Loucy (cell line): ENCODE results near the gene PPM1G.
"Not testable (repeated sequence)": the region's sequence is repeated elsewhere in the genome, so short reads cannot be mapped to it uniquely, and the experiment has no call there.

Experiments used
- EZH2phosphoT487 ChIP-seq: fragments of 200-600 bp; IDR thresholded peaks from 2 replicates; pipeline ENCODE4 v1.6.1; 2018; ENCODE audit warnings: antibody characterized with exemption, mild to moderate bottlenecking, moderate library complexity, borderline replicate concordance
- TF ChIP-seq, protein P1 (sequence below): fragments of 200-600 bp; sonication (generic); conservative IDR thresholded peaks from 2 replicates; pipeline ENCODE4 v1.5.1; 2014; ENCODE audit warnings: mild to moderate bottlenecking, antibody characterized with exemption, low read length

GRCh38 chr2:27425039-27425438, 15.6 kb upstream of the PPM1G start:
- TF ChIP-seq, protein P1, sequence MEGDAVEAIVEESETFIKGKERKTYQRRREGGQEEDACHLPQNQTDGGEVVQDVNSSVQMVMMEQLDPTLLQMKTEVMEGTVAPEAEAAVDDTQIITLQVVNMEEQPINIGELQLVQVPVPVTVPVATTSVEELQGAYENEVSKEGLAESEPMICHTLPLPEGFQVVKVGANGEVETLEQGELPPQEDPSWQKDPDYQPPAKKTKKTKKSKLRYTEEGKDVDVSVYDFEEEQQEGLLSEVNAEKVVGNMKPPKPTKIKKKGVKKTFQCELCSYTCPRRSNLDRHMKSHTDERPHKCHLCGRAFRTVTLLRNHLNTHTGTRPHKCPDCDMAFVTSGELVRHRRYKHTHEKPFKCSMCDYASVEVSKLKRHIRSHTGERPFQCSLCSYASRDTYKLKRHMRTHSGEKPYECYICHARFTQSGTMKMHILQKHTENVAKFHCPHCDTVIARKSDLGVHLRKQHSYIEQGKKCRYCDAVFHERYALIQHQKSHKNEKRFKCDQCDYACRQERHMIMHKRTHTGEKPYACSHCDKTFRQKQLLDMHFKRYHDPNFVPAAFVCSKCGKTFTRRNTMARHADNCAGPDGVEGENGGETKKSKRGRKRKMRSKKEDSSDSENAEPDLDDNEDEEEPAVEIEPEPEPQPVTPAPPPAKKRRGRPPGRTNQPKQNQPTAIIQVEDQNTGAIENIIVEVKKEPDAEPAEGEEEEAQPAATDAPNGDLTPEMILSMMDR: not testable (repeated sequence)
- TF ChIP-seq EZH2phosphoT487: not testable (repeated sequence)
